NCI-H2081 (cell line): ENCODE measurements around the gene HBP1.
A peak's percentile ranks its signal among the peaks of the same experiment; 100 is the strongest.
"Not testable (repeated sequence)": the region's sequence is repeated elsewhere in the genome, so short reads cannot be mapped to it uniquely, and the experiment has no call there.

Experiments used
- DNase-seq, 2 experiments: peaks; one replicate each; lab custom pipeline; 2025; lab: John Stamatoyannopoulos, UW

The HBP1 gene

GRCh38 chr7:107168233-107169119, at the start of gene HBP1:
Gene HBP1 (plus strand): TSS chr7:107169003. CDS start chr7:107179894, 10,891 bp downstream.
- DNase-seq, result peak; percentile 99 to 100

DNA sequence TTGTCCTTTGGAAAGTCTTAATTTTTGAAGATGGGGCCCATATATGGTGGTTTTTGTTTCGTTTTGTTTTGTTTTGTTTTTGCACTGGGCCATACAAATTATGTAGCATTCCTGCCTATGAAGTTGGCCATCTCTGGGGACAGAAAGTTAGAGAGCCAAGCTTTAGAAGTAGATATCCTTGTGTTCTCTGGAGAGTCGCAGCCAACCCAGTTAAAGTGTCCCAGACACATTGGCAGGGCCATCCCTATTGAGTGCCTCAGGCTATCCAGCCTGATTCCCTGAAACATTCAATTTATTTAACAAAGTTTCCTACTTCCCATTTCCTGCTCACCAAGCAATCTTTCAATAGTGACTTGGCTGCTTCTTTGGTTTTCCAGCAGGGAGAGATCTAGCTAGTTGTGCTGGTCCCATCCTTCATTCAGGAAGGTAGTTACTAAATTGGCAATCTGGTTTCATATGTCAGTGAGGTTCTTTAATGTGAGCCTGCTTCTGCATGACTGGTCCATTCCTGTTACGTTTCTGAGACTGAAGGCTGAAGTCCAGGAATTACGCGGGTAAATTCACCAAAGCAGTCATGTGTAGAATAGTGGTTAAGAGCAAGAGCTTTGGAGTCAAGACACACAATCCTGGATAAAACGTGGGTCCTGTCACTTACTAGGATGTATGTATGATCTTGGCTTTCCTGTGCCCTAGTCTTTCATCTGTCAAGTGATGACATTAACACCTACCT, 49.3 kb upstream of the HBP1 start:
- DNase-seq, result no peak

DNA sequence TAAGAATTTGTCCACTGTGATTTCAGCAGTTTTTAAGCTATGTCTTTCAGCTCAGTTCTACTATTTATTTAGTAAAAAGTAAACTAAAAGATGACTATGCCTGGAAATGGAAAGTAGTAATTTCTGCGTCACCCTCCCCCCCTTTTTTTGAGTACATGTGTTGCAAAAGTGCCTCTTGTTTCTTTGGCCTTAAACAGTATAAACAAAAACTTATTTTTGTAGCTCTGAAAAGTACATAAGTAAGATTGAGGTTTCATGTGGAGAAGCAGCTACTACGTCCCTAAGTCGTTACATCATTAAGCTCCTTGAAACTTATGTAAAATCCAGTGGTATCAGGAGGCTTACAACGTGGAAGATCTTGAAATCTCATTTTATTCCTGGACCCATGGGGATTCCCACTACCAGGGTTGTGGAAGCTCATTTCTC, 46.3 kb upstream of the HBP1 start:
- DNase-seq, result no peak

GRCh38 chr7:107123392-107123791, 45.4 kb upstream of the HBP1 start:
- DNase-seq, result no peak

GRCh38 chr7:107125475-107125874, 43.3 kb upstream of the HBP1 start:
- peak; percentile 58 to 81 for DNase-seq

- no peak for DNase-seq
These were observed 40.6 kb upstream of the HBP1 start for GRCh38 chr7:107128217-107128616.

- DNase-seq, result no peak
These were observed 40.1 kb upstream of the HBP1 start for GRCh38 chr7:107128748-107129147.

DNA sequence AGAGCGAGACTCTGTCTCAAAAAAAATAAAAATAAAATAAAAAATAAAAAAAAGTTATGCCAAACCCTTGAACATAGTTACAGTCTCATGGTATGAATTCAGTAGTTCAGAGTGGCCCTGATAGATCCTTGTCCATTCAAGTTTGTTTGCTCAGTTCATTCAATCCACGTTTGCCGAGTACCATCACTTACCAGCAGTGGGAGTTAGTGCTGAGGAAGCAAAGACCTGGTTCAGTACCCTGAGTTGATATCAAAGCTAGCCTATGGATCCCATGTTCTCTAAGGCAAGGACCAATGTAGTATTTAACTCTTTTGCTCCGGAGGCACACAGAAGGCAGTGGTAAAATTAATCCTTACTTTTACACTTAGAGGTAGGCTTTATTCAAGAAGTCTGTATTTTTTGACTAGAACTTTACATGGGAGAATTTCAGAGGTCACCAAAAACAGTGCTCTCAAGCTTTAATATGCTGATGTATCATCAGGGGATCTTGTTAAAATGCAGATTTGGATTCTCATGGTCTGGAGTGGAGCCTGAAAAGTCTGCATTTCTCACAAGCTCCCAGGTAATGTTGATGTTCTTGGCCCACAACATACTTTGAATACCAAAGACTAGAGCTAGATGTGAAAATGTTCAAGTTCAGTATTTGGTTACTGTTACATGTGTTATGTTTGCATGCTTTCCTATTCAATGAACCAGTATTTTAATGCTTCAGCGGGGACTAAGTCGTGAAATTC, 38.1 kb upstream of the HBP1 start:
- no peak for DNase-seq

DNA sequence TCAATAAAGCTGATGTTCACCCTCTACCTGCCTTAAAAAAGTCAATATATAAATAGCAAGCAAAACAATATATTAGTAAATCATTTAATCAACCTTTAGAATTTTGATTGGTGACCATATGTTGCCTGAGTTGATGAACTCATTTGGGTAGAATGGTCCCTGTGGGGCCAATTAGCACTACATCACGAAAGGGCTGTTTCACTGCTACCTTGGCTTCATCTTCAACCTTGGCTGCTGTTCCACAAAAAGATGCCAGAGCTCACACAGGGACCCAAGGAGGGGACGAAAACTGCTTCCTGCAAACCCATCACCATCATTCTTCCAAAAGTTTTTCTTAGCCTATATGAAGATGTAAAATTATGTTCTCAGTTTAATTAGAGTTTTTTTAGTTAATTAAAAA, 35.4 kb upstream of the HBP1 start:
- DNase-seq, result no peak

GRCh38 chr7:107138696-107139420, 29.9 kb upstream of the HBP1 start:
- no peak for DNase-seq

DNA sequence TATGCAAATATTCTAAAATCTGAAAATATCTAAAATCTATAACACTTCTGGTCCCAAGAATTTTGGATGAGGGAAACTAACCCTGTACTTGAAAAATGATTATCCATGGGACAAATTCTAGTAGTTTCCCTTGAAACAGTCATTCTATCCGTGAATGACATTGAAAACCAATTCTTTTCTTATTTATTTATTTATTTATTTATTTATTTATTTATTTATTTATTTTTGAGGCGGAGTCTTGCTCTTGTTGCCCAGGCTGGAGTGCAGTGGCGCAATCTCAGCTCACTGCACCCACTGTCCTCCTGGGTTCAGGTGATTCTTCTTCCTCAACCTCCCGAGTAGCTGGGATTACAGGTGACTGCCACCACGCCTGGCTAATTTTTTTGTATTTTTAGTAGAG, 24.9 kb upstream of the HBP1 start:
- not testable (repeated sequence) for DNase-seq

- no peak for DNase-seq
These were observed 23.6 kb upstream of the HBP1 start for GRCh38 chr7:107145067-107145838.

DNA sequence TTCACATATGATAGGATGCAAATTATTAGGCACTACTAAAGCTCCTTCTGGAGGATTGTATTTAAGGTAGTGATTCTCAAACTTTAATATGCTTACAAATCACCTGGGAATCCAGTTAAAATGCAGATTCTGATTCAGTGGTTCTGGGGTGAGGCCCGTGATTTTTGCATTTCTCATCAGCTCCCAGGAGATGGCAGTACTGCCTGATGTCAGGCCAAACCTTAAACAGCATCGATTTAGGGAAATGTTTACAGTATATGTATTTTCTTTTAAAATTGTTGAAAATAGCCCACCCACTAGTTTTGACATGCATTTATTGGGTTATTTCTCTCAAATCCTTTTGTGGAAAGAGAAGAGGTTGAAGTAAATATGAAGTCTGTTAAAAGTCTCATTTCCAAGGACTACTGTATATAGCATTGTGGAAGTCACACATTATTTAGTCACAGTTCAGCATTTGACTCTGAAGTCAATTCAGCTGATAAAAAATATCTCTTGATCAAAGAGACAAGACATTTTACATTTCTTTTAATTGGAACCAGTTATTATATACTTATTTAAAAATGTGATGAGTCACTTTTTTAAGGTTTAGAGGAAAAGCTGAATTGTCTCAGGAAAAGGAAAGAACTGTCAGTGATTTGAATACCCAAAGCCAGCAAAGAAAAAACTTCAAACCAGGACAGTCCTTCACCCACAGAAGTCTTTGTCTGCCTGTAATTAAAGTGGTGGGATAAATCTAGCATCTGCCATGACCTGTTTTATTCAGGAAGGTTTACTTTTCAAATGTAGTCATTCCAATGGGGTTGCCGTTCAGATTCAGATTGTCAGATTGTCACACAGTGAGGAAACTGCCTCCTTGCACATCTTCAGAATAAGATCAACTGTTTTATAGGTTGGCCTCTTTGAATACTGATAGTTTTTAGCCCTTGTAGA, 21.1 kb upstream of the HBP1 start:
- DNase-seq, result peak; percentile 47 to 52

- no peak for DNase-seq
These were observed 20.1 kb upstream of the HBP1 start for GRCh38 chr7:107148721-107149120.

DNA sequence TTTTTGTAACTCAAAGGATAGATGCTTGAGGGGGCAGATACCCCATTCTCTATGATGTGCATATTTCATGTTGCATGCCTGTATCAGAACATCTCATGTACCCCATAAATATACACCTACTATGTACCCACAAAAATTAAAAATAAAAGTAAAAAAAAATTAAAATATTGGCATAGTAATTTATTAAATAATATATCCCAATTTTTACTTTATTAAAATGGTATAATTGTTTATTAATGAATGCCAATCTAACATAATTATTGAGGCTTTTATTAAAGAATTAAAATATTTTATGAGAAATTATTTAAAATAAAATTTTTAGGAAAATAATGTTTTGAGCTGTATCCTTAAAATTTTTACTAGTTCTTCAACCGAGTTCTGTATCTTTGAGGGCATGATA, 18.9 kb upstream of the HBP1 start:
- no peak for DNase-seq

GRCh38 chr7:107150375-107151073, 18.3 kb upstream of the HBP1 start:
- peak; percentile 67 to 77 for DNase-seq

GRCh38 chr7:107151538-107151937, 17.3 kb upstream of the HBP1 start:
- no peak for DNase-seq

- DNase-seq, result no peak
These were observed 16.8 kb upstream of the HBP1 start for GRCh38 chr7:107152011-107152410.

- no peak for DNase-seq
These were observed 14.0 kb upstream of the HBP1 start for GRCh38 chr7:107154826-107155225.
